Fibroblast of peridontal ligament (primary cell): ENCODE measurements around the gene ITGA5.

ENCODE experiments used
- DNase-seq: peaks from one replicate; pipeline ENCODE4 v3.0.0-alpha.2; 2010; ENCODE audit errors: extremely low read depth

The ITGA5 gene

GRCh38 chr12:54419088-54419887 is at the start of gene ITGA5:
Gene ITGA5, minus strand, starts transcription at chr12:54419266. Its CDS starts 68 bp downstream, at chr12:54419198.
- DNase-seq, result peak; percentile 63

- no peak for DNase-seq
Measured at GRCh38 chr12:54465857-54466523, 46.9 kb upstream of the ITGA5 start.

DNA sequence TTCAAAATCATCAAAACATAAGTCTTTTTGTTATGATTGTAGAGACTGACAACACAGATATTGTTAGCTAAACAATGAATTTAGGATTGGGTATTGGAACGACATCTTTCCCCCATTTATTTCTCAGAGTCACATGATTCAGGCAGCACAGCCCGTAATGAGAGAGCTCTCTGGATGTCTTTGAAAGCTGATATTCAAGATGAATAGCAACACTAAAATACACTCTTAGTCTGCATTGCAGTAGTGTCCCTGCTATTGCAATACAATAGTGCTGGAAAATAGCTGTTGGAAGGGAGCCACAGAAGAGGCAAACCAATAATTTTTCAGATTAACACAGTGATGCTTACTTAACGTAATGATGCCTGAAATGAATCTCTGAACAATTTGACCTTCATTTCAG is 44.4 kb upstream of the ITGA5 start:
- peak; percentile 25 for DNase-seq

- peak; percentile 90 for DNase-seq
Measured at GRCh38 chr12:54463034-54463433, 44.0 kb upstream of the ITGA5 start.

DNA sequence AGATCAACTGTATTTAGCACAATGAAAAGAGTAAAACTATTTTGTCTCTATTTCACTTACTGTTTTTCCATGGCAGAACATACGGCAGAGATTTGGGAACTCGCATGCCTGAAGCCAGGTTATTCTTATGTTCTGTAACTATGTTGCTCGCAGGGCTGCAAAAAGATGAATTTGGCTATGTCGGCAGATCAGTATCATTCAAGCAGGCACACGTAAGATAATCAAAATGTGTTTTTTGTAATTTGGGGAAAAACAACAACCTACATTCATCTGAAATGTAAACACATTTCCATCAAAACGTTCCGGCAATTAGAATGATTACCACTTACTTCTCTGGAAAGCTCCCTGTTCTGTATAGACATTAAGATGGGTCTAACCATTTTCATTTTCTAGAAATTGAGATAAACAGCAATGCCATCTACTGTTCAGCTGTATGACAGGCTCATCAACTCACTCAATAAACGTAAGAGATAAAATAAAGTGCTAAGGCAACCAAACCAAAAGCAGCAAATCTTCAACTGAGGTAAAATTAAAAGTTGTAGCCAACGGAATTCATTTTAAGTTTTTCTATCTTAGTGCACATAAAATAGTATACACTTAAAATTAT is 41.4 kb upstream of the ITGA5 start:
- peak; percentile 30 for DNase-seq

DNA sequence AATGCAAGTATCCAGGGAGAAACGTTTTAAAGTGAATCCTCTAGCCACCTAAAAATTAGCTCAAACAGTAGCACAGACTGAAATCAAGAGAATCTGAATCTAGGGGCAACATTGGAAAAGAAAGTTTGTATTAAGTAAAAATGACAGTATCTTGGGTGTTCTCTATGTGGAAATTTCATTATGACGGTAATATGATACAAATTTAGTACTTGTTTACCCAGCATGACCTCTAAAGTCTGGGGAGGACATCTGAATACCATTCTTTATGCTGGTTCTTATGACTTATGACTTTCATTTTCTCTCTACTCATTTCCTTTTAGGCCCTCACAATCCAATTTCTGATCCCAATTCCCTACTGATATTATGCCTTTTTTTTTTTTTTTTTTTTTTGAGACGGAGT is 40.3 kb upstream of the ITGA5 start:
- DNase-seq, result no peak

GRCh38 chr12:54455760-54456469 is 36.8 kb upstream of the ITGA5 start:
- DNase-seq, result no peak

DNA sequence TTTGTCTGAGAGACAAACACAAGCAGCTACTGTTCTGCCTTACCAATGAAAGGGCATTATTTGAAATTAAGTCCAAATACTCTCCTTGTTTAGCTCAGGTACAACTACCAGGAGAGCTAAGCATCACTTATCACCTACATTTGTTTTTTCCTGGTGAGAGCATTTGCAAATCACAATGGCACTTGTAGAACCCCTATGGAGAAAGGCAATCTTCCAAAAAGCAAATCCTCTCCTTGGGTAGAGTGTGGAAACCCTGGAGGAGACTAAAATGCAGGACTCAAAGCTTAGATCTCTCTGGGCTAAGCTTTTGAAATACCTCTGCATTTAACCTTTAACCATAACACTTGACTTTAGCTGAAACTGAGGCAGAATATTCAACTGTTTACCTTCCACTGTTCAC is 33.6 kb upstream of the ITGA5 start:
- no peak for DNase-seq

DNA sequence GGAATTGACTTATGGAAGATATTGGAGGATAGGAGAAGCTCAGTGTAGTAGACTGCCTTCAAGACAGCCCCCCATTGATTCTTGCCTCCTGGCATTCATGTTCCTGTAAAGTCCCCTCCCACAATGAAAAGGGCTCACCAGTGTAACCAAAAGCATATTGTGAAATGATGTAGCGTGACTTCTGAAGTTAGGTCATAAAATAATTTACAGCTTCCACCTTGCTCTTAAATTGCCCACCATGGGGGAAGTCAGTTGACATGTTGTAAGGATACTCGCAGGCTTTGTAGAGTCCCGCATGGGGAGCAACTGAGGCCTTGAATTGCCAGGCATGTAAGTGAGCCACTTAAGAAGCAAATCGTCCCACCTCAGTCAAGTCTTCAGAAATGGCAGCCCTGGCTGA is 29.3 kb upstream of the ITGA5 start:
- DNase-seq, result no peak

DNA sequence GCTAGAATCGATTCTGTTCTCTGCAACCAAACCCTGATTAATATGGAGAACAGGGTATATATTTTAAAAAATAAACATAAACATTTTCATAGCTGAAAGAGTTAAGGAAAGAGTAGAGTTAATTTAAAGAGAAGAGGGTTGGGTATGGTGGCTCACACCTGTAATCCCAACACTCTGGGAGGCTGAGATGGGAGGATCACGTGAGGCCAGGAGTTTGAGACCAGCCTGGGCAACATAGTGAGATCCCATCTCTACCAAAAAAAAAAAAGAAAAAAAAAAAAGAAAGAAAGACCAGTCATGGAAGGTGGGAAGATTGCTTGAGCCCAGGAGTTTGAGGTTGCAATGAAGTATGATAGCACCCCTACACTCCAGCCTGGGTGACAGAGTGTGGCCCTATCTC is 28.9 kb upstream of the ITGA5 start:
- DNase-seq, result no peak

DNA sequence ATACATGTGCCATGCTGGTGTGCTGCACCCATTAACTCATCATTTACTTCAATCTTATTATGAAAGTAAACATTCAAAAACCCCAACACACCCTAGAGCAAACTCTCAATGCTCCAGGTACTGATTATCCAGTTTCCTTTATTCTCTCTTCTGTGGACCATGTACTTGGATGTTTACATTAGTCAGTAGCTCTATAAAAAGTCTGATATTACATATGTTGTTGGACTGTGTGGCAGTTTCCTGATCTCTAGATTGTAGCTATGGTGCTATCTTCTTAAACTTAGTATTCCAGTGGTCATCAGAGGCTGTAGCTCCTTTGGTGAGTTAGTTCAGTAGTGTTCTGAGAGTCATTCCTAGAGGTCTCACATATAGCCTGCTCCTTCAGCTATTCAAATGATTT is 25.1 kb upstream of the ITGA5 start:
- no peak for DNase-seq

DNA sequence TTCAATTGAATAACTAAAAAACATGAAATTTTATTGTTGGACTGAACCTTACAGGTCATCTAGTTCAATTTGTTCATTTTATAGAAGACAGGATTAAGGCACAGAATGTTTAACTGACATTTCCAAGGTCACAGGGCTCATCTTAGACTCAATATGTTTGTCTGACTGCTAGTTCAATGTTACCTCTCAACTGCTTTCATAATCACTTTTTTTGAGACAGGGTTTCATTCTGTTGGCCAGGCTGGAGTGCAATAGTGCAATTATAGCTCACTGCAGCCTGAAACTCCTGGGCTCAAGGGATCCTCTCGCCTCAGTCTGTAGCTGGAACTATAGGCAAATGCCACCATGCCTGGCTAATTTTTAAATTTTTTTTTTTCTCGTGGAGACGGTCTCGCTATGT is 24.4 kb upstream of the ITGA5 start:
- DNase-seq, result no peak

- DNase-seq, result no peak
Measured at GRCh38 chr12:54442961-54443360, 23.9 kb upstream of the ITGA5 start.

DNA sequence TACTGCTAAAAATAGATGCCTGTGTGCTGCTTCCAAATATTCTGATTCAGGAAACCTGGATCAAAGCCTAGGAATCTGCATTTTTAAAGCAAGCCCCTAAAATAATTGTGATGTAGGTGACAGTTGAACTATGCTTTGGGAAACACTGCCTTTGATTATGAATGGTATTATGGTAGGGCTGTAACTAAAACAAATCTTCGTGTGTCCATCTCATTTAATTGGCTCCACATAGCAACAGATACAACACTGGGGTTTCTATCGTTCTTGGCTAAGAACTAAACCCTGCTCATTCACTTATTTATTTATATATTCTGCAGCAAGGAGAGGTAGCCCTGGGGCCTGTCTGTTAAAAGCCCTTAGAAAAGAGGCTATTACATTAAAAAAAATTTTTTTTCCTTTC is 23.0 kb upstream of the ITGA5 start:
- peak; percentile 38 for DNase-seq

GRCh38 chr12:54439521-54440255 is 20.6 kb upstream of the ITGA5 start:
- DNase-seq, result peak; percentile 88

DNA sequence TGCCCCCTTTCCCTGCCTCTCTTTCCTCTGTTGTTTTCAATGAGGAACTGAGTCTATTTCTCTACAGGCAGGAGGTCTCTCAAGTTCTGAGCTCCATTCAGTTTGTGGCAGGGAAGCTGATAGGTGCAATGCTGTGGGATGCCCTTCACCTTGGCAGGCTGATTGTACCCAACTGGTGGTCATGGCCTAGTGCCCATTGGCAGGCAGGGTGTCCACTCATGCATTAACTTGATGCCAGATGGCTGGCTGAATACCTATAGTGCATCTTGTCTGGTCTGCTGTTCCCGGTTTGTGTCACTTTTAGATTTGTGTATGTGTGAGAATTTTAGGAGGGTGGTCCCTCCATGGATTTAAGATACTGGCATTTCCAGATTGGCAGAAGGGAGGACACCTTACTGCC is 20.0 kb upstream of the ITGA5 start:
- no peak for DNase-seq

GRCh38 chr12:54438517-54438916 is 19.5 kb upstream of the ITGA5 start:
- no peak for DNase-seq

DNA sequence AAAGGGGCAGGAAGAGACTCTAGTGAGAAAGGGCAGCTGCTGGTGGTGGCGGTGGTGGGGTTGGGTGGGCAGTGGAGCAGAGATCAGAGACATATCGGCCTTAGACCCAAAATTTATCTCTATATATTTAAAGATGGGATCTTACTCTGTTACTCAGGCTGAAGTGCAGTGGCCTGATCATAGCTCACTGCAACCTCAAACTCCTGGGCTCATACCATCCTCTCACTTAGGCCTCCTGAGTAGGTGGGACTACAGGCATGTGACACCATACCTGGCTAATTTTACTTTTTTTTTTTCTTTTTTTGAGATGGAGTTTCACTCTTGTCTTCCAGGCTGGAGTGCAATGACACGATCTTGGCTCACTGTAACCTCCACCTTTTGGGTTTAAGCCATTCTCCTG is 18.6 kb upstream of the ITGA5 start:
- no peak for DNase-seq

GRCh38 chr12:54437243-54437642 is 18.2 kb upstream of the ITGA5 start:
- no peak for DNase-seq

DNA sequence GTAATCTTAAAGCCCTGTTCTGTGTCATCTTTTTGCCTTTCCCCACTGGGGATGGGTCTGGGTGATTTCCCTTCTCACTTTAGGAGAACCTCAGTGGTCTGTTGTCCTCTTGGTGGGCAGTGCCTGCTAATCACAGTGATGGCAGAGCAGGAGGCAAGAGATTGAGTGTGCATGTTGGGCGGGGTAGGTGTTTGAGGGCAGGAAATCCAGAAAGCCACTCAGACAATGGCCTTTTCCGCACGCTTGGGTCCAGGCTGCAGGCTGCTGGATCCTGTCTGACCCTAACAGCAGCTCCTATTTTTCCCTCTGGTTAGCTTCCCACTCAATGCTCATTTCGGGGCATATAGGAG is 13.7 kb upstream of the ITGA5 start:
- no peak for DNase-seq

DNA sequence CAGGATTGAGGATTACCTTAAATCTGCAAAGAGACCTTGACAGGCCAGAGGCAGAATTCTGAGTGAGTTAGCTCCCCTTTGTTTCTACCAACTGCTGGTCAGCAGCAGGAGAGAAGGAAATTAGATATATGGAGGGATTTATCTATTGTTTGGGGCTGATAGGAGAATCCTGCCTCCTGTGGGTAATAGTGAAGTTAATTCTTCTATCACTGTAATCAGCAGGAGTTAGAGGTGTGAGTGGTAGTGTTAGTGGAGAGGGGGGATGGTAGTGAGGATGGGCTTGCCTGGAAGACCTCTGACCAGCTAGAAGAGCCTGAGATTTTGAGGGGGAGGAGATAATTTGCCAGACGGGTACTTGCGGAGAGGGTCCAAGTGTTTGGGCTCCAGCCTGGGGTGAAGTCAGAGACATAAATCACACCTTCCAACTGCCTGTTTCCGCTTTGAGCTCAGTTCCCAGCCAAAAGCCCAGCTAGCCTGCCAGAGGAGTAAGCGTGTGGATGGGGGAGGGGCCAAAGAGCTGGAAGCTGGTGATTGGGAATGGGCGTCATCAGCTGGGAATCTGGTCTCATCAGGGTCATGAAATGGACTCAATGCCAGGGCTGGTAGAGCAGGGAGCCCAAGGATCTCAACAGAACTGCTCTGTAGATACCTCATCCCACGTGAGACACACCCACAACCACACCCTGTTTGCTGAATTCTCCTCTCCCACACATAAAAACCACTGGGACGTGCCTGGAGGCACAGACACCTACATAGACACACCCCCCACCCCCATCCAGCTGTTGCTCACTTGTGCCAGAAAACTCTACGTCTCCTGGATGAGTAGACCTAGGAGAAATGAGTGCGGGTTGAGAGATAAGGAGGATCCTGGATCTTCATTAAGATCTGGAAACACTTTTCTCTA is 13.1 kb upstream of the ITGA5 start:
- no peak for DNase-seq
